SK-N-MC (cell line): ENCODE results near the gene ROPN1L.

Source experiments
- DNase-seq: peaks from one replicate; pipeline ENCODE4 v3.0.0-alpha.2; 2011; ENCODE audit warnings: low read depth, low spot score
- H3K27ac ChIP-seq: fragments of 200-600 bp; sonication (generic); 2 replicates; pipeline ENCODE4 v1.5.1; 2016; ENCODE audit warnings: mixed run types
- H3K36me3 ChIP-seq: fragments of 200-600 bp; sonication (generic); 2 replicates; pipeline ENCODE4 v1.6.1; 2017; ENCODE audit warnings: antibody characterized with exemption, low read length, mixed read lengths; ENCODE audit not compliant: insufficient read depth
- H3K4me3 ChIP-seq: fragments of 200-600 bp; sonication (generic); 2 replicates; pipeline ENCODE4 v1.5.1; 2016
- H3K9ac ChIP-seq: fragments of 200-600 bp; sonication (generic); 2 replicates; pipeline ENCODE4 v1.8.0; 2017; ENCODE audit warnings: mixed run types, mixed read lengths; ENCODE audit not compliant: insufficient read length
- H3K9me3 ChIP-seq: fragments of 200-600 bp; sonication (generic); 2 replicates; pipeline ENCODE4 v1.6.1; 2017; ENCODE audit warnings: low read depth, mild to moderate bottlenecking, antibody characterized with exemption, low read length, moderate library complexity, mixed read lengths
- EZH2 ChIP-seq: fragments of 200-600 bp; sonication (generic); IDR thresholded peaks from one replicate; pipeline ENCODE4 v1.6.1; 2017; ENCODE audit warnings: antibody characterized with exemption
- FOXP2 ChIP-seq: optimal IDR thresholded peaks from 2 replicates; pipeline ENCODE3; 2011; ENCODE audit warnings: mild to moderate bottlenecking, moderate library complexity; ENCODE audit not compliant: insufficient read depth; ENCODE audit errors: extremely low read length, control extremely low read depth
- POLR2AphosphoS5 ChIP-seq: IDR thresholded peaks from 2 replicates; pipeline ENCODE4 v1.6.1; 2012; ENCODE audit warnings: mild to moderate bottlenecking, low read depth, low read length, borderline replicate concordance

ROPN1L gene

DNA sequence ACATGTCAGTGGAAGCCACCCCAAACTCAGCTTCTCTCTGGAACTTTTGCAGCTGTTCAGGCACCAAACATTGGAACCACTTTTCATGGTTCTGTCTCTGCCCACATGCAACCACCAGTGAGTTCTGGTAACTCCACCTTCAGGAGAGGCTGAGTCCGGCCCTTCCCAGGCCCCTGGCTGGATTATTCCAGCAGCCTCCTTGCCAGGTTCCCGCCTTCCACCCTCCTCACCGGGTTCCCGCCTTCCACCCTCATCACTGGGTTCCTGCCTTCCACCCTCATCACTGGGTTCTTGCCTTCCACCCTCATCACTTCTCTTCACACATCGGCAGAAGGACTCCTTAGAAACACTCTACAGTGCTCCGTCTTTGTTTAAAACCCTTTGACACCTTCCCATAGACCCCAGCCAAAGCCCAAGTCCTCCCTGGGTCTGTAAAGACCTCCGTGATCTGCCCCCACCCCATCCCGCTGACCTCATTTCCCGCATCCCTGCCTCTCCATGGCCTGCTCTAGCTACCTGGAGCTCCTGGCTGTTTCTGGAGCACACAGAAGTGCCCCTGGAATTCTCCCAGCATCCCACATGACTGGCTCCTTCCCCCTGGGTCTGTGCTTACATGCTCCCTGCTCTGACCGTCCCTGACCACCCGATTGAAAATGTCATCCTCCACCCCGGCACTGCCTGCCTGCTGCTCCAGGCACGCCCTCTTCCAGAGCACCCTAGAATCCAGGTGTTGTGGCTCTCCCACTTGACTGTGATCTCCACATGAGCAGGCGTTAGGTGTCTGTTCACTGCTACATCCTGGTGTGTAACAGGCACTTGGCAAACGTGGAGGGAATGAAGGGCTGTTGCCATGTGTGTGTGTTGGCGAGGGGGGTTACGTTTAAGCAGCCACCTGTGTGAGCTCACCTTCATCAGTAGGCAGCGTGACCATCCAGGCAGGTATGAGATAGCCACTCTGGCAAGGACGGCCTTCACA lies 17.7 kb downstream of the ROPN1L start:
- no peak overlapping the region for H3K27ac ChIP-seq
- H3K36me3 ChIP-seq = no peaks in the 10 kb centered on the region
- no peak overlapping the region for H3K4me3 ChIP-seq
- H3K9ac ChIP-seq = no peak overlapping the region
- H3K9me3 ChIP-seq = no peaks in the 10 kb centered on the region
- no peak for TF ChIP-seq POLR2AphosphoS5
- TF ChIP-seq FOXP2 = no peak
- TF ChIP-seq EZH2 = no peak
- DNase-seq = no peak

DNA sequence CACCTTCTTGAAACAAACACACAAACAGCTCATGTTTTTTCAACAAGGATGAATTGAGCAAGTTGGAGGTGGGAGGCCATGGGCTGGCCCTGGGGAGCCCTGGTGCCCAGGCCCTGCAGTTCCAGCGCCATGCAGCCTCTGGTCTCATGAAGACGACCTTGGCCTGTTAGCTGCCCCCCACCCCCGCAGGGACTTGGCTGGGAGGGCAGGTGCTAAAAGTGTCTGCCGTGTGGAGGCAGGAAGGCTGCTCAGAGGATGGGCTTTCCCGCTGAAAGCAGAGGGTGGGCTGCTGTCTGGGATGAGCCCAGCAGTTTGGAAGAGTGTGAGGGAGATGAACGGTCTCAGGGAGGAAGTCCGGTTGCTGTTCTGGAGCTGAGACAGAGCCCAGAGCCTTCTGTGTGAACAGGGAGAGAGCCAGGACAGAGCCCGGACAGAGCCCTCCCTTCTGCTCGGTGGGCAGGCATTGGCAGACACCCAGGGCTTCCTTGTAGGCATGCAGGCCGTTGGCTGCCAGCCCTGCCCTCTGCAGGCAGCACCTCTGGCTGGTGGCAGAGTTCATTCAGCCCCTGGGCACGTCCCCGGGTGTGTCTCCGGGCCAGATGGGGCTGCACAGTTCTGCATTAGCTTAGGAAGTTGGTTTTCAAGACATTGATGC lies 18.7 kb downstream of the ROPN1L start:
- no peak for TF ChIP-seq FOXP2
- no peak for TF ChIP-seq EZH2
- TF ChIP-seq POLR2AphosphoS5 = no peak
- Histone ChIP-seq H3K9me3 (no peaks in the 10 kb centered on the region), H3K36me3 (no peaks in the 10 kb centered on the region), H3K9ac (no peak overlapping the region), H3K27ac (no peak overlapping the region), H3K4me3 (no peak overlapping the region)
- DNase-seq = no peak

DNA sequence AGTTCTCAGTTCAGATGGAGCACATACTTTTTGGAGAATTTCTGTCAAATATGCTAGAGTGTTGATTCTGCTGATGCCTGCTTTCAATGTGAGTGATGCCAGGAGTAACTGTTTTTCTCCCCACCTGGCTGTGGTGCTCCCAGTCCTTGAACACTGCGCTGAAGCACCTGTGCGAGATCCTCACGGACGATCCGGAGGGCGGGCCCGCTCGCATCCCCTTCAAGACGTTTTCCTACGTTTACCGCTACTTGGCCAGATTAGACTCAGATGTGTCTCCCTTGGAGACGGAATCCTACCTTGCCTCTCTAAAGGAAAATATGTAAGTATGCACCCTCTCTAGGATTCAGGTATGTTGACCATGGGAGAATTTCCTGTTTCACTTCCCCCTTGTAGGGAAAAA lies 19.4 kb downstream of the ROPN1L start:
- no peak for DNase-seq
- Histone ChIP-seq H3K4me3 (no peak overlapping the region), H3K9me3 (no peaks in the 10 kb centered on the region), H3K36me3 (no peaks in the 10 kb centered on the region), H3K9ac (no peak overlapping the region), H3K27ac (no peak overlapping the region)
- TF ChIP-seq POLR2AphosphoS5 (no peak), FOXP2 (no peak), EZH2 (no peak)

DNA sequence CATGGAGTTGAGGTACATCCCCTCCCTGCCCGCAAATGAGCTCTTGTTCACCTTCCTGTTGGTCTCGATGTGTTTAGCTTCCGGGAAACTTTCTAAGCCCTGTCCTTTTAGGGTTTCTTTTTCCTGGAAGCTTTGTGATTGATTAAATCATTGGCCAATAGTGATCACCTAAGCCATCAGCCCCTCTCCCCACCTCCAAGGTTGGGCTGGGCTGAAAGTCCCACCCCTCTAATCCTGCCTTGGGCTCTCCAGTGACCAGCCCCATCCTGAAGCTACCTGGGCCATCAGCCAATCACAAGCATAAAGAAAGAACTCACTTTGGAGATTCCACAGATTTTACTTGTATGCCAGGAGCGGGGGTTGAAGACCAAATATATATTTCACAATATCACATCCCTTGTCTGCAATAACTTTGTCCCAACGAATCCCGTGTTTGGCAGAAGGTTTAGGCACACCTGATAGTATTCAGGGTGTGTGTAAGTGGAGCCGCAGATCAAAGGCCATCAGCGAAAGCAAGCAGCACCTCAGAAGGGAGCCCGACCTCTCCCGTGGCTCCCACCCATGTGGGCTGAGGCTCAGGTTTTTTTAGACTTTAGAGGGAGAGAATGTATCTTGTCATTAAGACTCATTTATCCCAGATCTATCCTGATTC lies 20.4 kb downstream of the ROPN1L start:
- no peaks in the 10 kb centered on the region for H3K9me3 ChIP-seq
- H3K27ac ChIP-seq = no peak overlapping the region
- no peak overlapping the region for H3K4me3 ChIP-seq
- H3K9ac ChIP-seq = no peak overlapping the region
- TF ChIP-seq EZH2 (no peak), POLR2AphosphoS5 (no peak), FOXP2 (no peak)
- H3K36me3 ChIP-seq = no peaks in the 10 kb centered on the region
- no peak for DNase-seq

DNA sequence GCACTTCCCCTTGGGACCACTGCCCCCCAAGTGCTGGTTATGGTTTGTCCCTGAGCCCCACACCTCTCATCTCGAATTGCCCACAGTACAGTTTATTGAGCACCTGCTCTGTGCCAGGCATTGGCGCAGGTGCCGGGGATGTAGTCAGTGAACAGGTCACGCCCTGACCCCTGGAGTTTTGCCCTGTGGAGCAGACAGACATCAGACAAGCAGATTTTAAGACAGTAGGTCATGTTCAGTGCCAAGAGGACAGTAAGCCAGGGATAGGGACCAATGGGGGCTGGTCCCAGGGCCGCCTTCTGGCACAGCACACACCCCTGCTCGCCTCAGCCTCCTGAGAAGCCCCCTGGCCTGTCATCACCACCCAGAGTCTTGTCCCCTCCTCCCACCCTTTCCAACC lies 21.9 kb downstream of the ROPN1L start:
- H3K27ac ChIP-seq = no peak overlapping the region
- no peaks in the 10 kb centered on the region for H3K9me3 ChIP-seq
- no peak for TF ChIP-seq EZH2
- no peak for TF ChIP-seq POLR2AphosphoS5
- TF ChIP-seq FOXP2 = no peak
- H3K4me3 ChIP-seq = no peak overlapping the region
- no peak overlapping the region for H3K9ac ChIP-seq
- DNase-seq = no peak
- H3K36me3 ChIP-seq = no peaks in the 10 kb centered on the region

DNA sequence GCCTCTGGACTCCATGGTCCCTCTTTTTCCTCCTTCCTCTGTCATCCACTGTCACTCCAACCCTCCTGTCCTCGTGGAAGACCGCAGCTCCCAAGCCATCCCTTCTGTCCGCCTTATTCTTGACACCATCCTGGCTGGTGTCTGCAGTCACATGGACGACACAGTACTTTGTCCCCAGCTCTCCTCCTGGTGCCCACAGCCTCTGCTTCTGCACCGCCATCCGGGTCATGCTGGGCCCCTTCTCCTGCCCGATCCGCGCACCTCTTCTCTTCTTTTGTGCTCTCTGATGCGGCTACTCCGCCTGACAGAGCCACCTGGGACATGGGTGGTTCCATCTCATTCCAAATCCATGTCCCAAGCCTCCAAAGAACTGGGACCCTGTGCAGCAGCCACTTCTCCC lies 22.5 kb downstream of the ROPN1L start:
- Histone ChIP-seq H3K36me3 (no peaks in the 10 kb centered on the region), H3K27ac (no peak overlapping the region), H3K9me3 (no peaks in the 10 kb centered on the region), H3K4me3 (no peak overlapping the region), H3K9ac (no peak overlapping the region)
- TF ChIP-seq POLR2AphosphoS5 = no peak
- no peak for DNase-seq

DNA sequence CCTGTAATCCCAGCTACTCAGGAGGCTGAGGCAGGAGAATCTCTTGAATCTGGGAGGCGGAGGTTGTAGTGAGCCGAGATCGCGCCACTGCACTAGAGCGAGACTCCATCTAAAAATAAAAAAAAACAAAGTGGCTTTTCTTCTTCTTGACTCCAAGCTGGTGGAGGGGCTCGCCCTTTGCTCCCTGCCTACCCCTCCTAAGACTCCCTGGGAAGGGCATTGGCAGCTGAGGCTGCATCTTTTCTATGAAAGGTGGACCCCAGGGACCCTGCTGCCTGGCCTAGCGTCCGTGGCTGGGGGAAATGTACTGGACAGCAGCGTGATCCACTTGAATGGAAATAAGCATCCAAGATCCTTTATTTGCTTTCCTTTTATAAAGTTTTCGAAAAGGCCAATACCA lies 24.0 kb downstream of the ROPN1L start:
- no peak overlapping the region for H3K27ac ChIP-seq
- DNase-seq = no peak
- no peaks in the 10 kb centered on the region for H3K9me3 ChIP-seq
- no peak overlapping the region for H3K4me3 ChIP-seq
- no peak overlapping the region for H3K9ac ChIP-seq
- TF ChIP-seq POLR2AphosphoS5 = no peak
- TF ChIP-seq EZH2 = no peak
- no peak for TF ChIP-seq FOXP2
- no peaks in the 10 kb centered on the region for H3K36me3 ChIP-seq

DNA sequence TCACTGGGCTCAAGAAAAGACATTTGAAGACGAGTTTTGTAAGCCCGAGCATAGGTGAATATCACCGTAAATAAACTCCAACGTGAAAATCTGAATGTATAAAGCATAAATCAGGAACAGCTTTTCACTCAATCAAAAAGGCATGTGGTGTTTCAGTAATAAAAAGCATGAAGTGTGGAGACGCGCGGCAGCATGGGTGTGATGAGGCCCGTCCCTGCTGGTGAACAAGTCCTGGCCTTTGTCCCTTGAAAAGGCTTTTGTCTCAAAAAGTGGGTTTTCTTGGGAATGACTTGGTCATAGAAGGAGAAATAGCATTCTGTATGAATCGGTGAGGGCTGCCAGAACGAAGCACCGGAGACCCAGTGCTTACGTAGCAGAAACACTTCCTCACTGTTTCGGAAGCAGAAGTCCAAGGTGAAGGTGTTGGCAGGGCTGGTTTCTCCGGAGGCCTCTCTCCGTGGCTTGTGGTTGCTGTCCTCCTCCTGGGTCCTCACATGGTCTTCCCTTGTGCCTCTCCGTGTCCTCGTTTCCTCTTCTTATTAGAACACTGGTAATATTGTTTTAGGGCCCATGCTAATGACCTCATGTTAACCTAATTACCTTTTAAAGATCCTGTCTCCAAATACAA lies 24.9 kb downstream of the ROPN1L start:
- no peak for TF ChIP-seq EZH2
- TF ChIP-seq FOXP2 = no peak
- no peak for TF ChIP-seq POLR2AphosphoS5
- DNase-seq = no peak
- no peaks in the 10 kb centered on the region for H3K9me3 ChIP-seq
- no peak overlapping the region for H3K9ac ChIP-seq
- no peaks in the 10 kb centered on the region for H3K36me3 ChIP-seq
- H3K27ac ChIP-seq = no peak overlapping the region
- H3K4me3 ChIP-seq = no peak overlapping the region
